Astrocyte (in vitro differentiated cells and primary cell): Measurements from ENCODE around the gene ADGRD1. TPM values are rescaled to one million over a fixed set of nuclear protein-coding genes. Genes with fewer than 3 reads are reported as not detected.

Experiments used
- DNase-seq: peaks from one replicate; pipeline ENCODE4 v3.0.0-alpha.2; 2010; ENCODE audit warnings: low read depth
- FAIRE-seq: peaks from 2 replicates; lab custom pipeline; 2011; peaks lifted over from hg19 to GRCh38; lab: Jason Lieb, UNC
- H2AFZ ChIP-seq: 2 replicates; pipeline ENCODE4 v1.6.0; 2012; ENCODE audit warnings: low read depth, low read length, inconsistent platforms
- H3K27ac ChIP-seq: 2 replicates; pipeline ENCODE4 v1.5.1; 2011; ENCODE audit warnings: low read depth, low read length, inconsistent platforms
- H3K27me3 ChIP-seq: 2 replicates; pipeline ENCODE4 v1.6.0; 2011; ENCODE audit warnings: low read length, inconsistent platforms; ENCODE audit not compliant: insufficient read depth
- H3K36me3 ChIP-seq: 2 replicates; pipeline ENCODE4 v1.5.1; 2011; ENCODE audit warnings: low read length, inconsistent platforms; ENCODE audit not compliant: insufficient read depth
- H3K4me1 ChIP-seq: 2 replicates; pipeline ENCODE4 v1.5.1; 2011; ENCODE audit warnings: low read length, inconsistent platforms; ENCODE audit not compliant: insufficient read depth
- H3K4me2 ChIP-seq: 2 replicates; pipeline ENCODE4 v1.6.0; 2012; ENCODE audit warnings: low read length, inconsistent platforms
- H3K4me3 ChIP-seq: 2 replicates; pipeline ENCODE4 v1.5.1; 2011; ENCODE audit warnings: low read depth, mild to moderate bottlenecking, low read length, inconsistent platforms; ENCODE audit not compliant: insufficient read depth
- H3K79me2 ChIP-seq: 2 replicates; pipeline ENCODE4 v1.6.0; 2012; ENCODE audit warnings: mild to moderate bottlenecking, low read length, inconsistent platforms; ENCODE audit not compliant: insufficient read depth
- H3K9ac ChIP-seq: 2 replicates; pipeline ENCODE4 v1.6.0; 2012; ENCODE audit warnings: mild to moderate bottlenecking, low read length, inconsistent platforms
- H3K9me3 ChIP-seq: 2 replicates; pipeline ENCODE4 v1.5.1; 2012; ENCODE audit warnings: low read depth, mild to moderate bottlenecking, low read length, inconsistent platforms; ENCODE audit not compliant: insufficient read depth
- H4K20me1 ChIP-seq: 2 replicates; pipeline ENCODE4 v1.6.0; 2012; ENCODE audit warnings: low read length, inconsistent platforms; ENCODE audit not compliant: insufficient read depth
- H3K27ac Mint-ChIP-seq: one replicate; pipeline ENCODE4 v1.8.0; 2021; ENCODE audit warnings: mild to moderate bottlenecking, mixed read lengths; ENCODE audit not compliant: unreplicated experiment
- H3K27me3 Mint-ChIP-seq: one replicate; pipeline ENCODE4 v1.8.0; 2021; ENCODE audit warnings: low read depth, mixed read lengths; ENCODE audit not compliant: unreplicated experiment
- H3K36me3 Mint-ChIP-seq: one replicate; pipeline ENCODE4 v1.8.0; 2021; ENCODE audit warnings: low read depth, mixed read lengths; ENCODE audit not compliant: unreplicated experiment
- H3K4me1 Mint-ChIP-seq: one replicate; pipeline ENCODE4 v1.8.0; 2021; ENCODE audit warnings: low read depth, mixed read lengths; ENCODE audit not compliant: unreplicated experiment
- H3K4me3 Mint-ChIP-seq: one replicate; pipeline ENCODE4 v1.8.0; 2021; ENCODE audit warnings: mild to moderate bottlenecking, moderate library complexity, mixed read lengths; ENCODE audit not compliant: unreplicated experiment
- H3K9me3 Mint-ChIP-seq: one replicate; pipeline ENCODE4 v1.8.0; 2021; ENCODE audit warnings: mild to moderate bottlenecking, mixed read lengths; ENCODE audit not compliant: unreplicated experiment
- EZH2 ChIP-seq: IDR thresholded peaks from 2 replicates; pipeline ENCODE4 v1.6.1; 2012; ENCODE audit warnings: mild to moderate bottlenecking, low read length, inconsistent platforms; ENCODE audit not compliant: insufficient read depth
- total RNA-seq: library from RNA; stranded (reverse); gene quantifications from 2 replicates; pipeline ENCODE4 v1.2.1, GENCODE V29; 2021
- TF ChIP-seq, protein P1 (sequence below): IDR thresholded peaks from 2 replicates; pipeline ENCODE4 v1.5.1; 2011; ENCODE audit warnings: low read depth, mild to moderate bottlenecking, inconsistent platforms, low read length, moderate library complexity; ENCODE audit not compliant: insufficient read depth

ADGRD1 gene
- total RNA-seq, 1 donor from 2014 or later = 3.0 TPM

DNA sequence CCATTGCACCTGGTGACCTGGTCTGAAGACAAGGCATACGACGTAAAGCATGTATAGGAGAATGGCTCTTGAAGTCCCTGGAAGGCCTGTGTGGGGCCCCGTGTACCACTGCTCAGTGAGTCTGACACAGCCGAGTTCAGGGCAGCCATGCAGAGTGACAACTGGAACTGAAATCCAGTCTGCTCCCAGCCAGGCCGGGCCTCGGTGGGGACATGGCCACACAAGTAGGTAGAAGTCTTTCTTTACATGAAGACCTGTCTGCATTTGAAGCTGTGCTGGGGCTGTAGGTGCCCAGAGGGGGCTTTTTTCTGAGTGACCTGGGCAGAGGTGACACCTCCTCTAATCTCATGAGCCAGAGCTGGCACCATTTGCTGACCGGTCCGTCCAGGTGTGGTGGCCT lies 35.7 kb downstream of the ADGRD1 start:
- TF ChIP-seq, protein P1, sequence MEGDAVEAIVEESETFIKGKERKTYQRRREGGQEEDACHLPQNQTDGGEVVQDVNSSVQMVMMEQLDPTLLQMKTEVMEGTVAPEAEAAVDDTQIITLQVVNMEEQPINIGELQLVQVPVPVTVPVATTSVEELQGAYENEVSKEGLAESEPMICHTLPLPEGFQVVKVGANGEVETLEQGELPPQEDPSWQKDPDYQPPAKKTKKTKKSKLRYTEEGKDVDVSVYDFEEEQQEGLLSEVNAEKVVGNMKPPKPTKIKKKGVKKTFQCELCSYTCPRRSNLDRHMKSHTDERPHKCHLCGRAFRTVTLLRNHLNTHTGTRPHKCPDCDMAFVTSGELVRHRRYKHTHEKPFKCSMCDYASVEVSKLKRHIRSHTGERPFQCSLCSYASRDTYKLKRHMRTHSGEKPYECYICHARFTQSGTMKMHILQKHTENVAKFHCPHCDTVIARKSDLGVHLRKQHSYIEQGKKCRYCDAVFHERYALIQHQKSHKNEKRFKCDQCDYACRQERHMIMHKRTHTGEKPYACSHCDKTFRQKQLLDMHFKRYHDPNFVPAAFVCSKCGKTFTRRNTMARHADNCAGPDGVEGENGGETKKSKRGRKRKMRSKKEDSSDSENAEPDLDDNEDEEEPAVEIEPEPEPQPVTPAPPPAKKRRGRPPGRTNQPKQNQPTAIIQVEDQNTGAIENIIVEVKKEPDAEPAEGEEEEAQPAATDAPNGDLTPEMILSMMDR = no peak
- TF ChIP-seq EZH2 = no peak
- peaks cover 6% of the 10 kb centered on the region for H3K9me3 ChIP-seq
- Mint-ChIP-seq H3K4me3 (no peak overlapping the region), H3K9me3 (no peaks in the 10 kb centered on the region), H3K27ac (no peak overlapping the region), H3K27me3 (peaks cover 11% of the 10 kb centered on the region), H3K36me3 (no peaks in the 10 kb centered on the region), H3K4me1 (peaks cover 7% of the 10 kb centered on the region)
- H3K27me3 ChIP-seq = no peaks in the 10 kb centered on the region
- H3K36me3 ChIP-seq = no peaks in the 10 kb centered on the region
- no peaks in the 10 kb centered on the region for H3K4me1 ChIP-seq
- no peaks in the 10 kb centered on the region for H3K79me2 ChIP-seq
- no peak overlapping the region for H3K4me3 ChIP-seq
- H3K4me2 ChIP-seq = no peak overlapping the region
- H3K27ac ChIP-seq = no peak overlapping the region
- H2AFZ ChIP-seq = no peak overlapping the region
- FAIRE-seq (no peak), DNase-seq (no peak)
- H4K20me1 ChIP-seq = no peaks in the 10 kb centered on the region
- H3K9ac ChIP-seq = no peak overlapping the region

GRCh38 chr12:130990034-130990433 lies 36.3 kb downstream of the ADGRD1 start:
- H4K20me1 ChIP-seq = no peaks in the 10 kb centered on the region
- FAIRE-seq = no peak
- no peak for TF ChIP-seq EZH2
- no peaks in the 10 kb centered on the region for H3K79me2 ChIP-seq
- Mint-ChIP-seq H3K4me3 (no peak overlapping the region), H3K27ac (no peak overlapping the region), H3K4me1 (peaks cover 7% of the 10 kb centered on the region), H3K9me3 (no peaks in the 10 kb centered on the region), H3K27me3 (peaks cover 11% of the 10 kb centered on the region), H3K36me3 (no peaks in the 10 kb centered on the region)
- H3K9ac ChIP-seq = no peak overlapping the region
- no peaks in the 10 kb centered on the region for H3K4me1 ChIP-seq
- H3K4me2 ChIP-seq = no peak overlapping the region
- no peak overlapping the region for H2AFZ ChIP-seq
- no peaks in the 10 kb centered on the region for H3K36me3 ChIP-seq
- DNase-seq = no peak
- no peak overlapping the region for H3K4me3 ChIP-seq
- H3K9me3 ChIP-seq = peaks cover 6% of the 10 kb centered on the region
- H3K27ac ChIP-seq = no peak overlapping the region
- no peaks in the 10 kb centered on the region for H3K27me3 ChIP-seq

- peaks cover 2% of the 10 kb centered on the region for H3K9me3 Mint-ChIP-seq
- no peaks in the 10 kb centered on the region for H3K36me3 Mint-ChIP-seq
- H3K27ac Mint-ChIP-seq = no peak overlapping the region
- no peaks in the 10 kb centered on the region for H3K36me3 ChIP-seq
- H3K4me3 ChIP-seq = no peak overlapping the region
- TF ChIP-seq EZH2 = no peak
- TF ChIP-seq, protein P1 = no peak
- H3K9me3 ChIP-seq = peaks cover 6% of the 10 kb centered on the region
- no peak for FAIRE-seq
- no peak overlapping the region for H3K9ac ChIP-seq
- H3K79me2 ChIP-seq = no peaks in the 10 kb centered on the region
- H3K4me2 ChIP-seq = no peak overlapping the region
- peaks cover 7% of the 10 kb centered on the region for H3K4me1 Mint-ChIP-seq
- H2AFZ ChIP-seq = no peak overlapping the region
- no peaks in the 10 kb centered on the region for H3K4me1 ChIP-seq
- H4K20me1 ChIP-seq = no peaks in the 10 kb centered on the region
- peaks cover 8% of the 10 kb centered on the region for H3K27me3 Mint-ChIP-seq
- no peaks in the 10 kb centered on the region for H3K27me3 ChIP-seq
- H3K27ac ChIP-seq = no peak overlapping the region
- no peak for DNase-seq
- H3K4me3 Mint-ChIP-seq = no peak overlapping the region
These were observed 38.7 kb downstream of the ADGRD1 start for GRCh38 chr12:130992448-130992847.
